Endometrial microvascular endothelial cells (primary cell): ENCODE measurements around the gene HK3. TPM values are rescaled to one million over a fixed set of nuclear protein-coding genes. Genes with fewer than 3 reads are reported as not detected.

ENCODE experiments used
- in situ Hi-C: cut with HindIII; loops from 2 replicates; pipeline ENCODE4 v1.10.0; 2017; ENCODE audit warnings: low sequenced_read_pairs, low pct_unique_long_range_greater_than_20kb; ENCODE audit errors: inconsistent ontology term
- total RNA-seq: library from RNA; depleted of rRNA; stranded (reverse); fragments of >200 nt; gene quantifications from one replicate; pipeline ENCODE4 v1.2.3, GENCODE V29; 2015; ENCODE audit errors: inconsistent ontology term

The HK3 gene
- total RNA-seq, 1 donor from 2014 or later, result not detected

GRCh38 chr5:176837707-176838115, 61.4 kb downstream of the HK3 start:
- in situ Hi-C loops, result no loop called here

- in situ Hi-C loops, result no loop called here
Measured at GRCh38 chr5:176836811-176837706, 62.1 kb downstream of the HK3 start.

DNA sequence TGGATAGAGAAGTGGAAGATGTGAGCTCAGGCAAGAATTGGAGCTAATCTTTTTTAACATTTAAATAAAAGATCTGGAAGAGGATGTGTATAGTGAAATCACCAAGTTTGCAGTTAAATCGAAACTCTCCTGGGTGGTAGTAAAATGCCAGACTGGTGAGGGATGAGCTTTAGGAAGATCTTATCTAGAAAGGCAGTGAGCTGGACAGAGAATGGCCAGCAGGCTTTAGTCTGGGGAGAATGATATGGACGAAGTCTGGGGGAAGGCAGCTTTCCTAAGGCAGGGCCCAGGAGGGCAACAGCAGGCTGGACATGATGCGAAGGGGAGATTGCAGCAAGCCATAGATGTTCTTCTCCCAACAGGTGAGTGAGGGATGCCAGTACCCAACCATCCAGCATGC, 63.2 kb downstream of the HK3 start:
- in situ Hi-C loops, result no loop called here

GRCh38 chr5:176833286-176833685, 65.9 kb downstream of the HK3 start:
- in situ Hi-C loops, result no loop called here

DNA sequence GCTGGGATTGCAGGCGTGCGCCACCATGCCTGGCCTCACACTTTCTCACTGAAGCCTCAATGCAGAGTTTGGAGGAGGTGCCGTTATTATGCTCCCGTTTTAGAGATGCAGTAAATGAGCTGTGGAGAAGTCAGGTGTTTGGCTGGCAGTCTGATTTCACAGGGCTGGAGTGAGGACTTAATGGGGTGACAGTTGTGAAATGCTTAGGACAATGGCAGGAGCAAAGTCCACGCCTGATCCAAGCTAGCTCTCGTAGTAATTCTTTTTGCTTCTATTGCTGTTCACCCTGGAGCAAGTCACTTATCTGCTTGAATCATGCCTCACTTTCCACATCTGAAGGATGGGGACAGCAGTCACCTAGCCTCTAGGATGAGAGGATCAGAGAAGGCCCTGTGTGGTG, 67.0 kb downstream of the HK3 start:
- in situ Hi-C loops, result no loop called here

- in situ Hi-C loops, result no loop called here
Measured at GRCh38 chr5:176831425-176831824, 67.7 kb downstream of the HK3 start.

DNA sequence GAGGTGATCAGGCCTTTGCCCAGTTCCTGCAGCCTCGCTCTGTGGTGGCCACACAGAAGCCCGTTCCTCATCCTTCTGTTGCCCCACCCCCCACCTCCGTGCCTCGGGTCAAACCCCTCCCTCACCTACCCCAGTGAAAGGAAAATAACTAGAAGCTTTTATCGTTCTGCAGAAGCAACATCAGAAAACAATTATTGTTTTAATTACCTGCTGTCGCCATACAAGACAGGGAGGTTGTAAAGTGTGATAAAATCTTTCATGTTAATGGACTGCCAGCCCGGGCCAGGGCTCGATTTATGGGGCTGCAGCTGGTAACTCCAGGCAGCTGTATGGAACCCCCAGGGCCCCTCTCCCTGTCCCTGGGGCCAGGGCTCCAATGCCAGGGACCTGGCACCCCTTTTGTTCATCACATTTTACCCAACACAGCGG, 68.1 kb downstream of the HK3 start:
- in situ Hi-C loops, result no loop called here

Other genes with a start within 250 kb of the HK3 start
- gene UNC5A, start 88.8 kb downstream of the HK3 start, total RNA-seq, result not detected
- 35.5 TPM for gene UIMC1, start 107.4 kb upstream of the HK3 start, total RNA-seq
- gene ZNF346, start 123.3 kb upstream of the HK3 start, total RNA-seq, result 13.5 TPM
- not detected for gene FGFR4, start 187.6 kb upstream of the HK3 start, total RNA-seq
- 34.3 TPM for gene NSD1, start 234.4 kb upstream of the HK3 start, total RNA-seq